ENCODE measurements around the gene SMKR1.

SMKR1 gene

GRCh38 chr7:129489491-129489890 is 12.8 kb upstream of the SMKR1 start:
- DNase-seq: no peak

- DNase-seq: no peak
These were observed 9.9 kb upstream of the SMKR1 start for GRCh38 chr7:129492391-129492790.

DNA sequence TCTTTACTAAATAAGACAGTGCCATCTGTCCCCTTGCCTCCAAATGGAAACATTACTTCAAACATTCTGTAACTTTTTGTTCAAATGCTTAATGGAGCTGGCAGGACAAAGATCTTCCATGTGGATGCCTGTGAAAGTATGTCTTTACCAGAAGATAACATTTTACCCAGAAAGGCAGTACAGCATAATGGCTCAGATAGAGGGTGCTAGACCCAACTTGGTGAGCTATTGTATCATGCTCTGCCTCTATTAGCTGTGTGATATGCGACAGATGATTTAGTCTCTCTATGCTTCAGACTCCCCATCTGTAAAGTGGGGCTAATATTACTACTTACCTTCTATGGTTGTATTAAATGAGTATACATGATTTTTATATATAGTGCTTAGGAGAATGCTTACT is 8.8 kb upstream of the SMKR1 start:
- no peak for DNase-seq

GRCh38 chr7:129494041-129494440 is 8.3 kb upstream of the SMKR1 start:
- DNase-seq: no peak

DNA sequence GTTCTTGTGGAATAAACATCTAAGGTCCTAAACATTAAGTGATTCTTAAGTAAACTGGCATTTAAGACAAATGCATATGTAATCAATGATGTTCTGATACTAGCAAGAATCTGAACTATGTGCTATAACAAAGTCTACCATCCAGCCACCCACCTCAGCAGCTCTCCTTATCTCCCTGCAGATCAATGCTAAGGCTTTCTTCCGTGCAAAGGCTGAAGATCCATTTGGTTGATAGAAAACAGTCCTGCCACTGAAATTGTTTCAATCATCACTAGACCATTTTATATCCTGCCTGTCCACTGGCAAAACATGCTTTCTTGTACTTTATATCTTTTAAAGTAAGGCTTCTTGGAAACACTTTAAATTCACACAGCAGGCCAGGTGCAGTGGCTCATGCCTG is 6.3 kb upstream of the SMKR1 start:
- no peak for DNase-seq

GRCh38 chr7:129496653-129497052 is 5.7 kb upstream of the SMKR1 start:
- DNase-seq: no peak

DNA sequence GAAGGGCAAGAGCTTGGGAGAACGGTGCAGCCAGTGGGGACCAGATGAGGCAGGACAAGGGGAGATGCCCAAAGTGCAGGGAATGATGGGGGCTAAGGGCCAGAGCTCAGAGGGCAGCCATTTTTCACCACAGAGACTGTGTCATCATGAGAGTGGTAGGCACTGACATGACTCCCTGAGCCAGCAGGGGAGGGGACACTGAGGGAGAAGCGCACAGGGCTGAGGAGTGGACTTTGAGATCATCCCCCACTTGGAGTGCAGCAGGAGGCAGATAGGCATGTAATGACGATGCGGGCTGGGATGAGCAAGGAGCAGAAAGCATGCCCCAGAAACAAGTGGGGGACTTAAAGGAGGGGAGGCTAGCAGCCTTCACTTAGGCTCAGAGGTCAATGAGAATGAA is 5.2 kb upstream of the SMKR1 start:
- no peak for DNase-seq

DNA sequence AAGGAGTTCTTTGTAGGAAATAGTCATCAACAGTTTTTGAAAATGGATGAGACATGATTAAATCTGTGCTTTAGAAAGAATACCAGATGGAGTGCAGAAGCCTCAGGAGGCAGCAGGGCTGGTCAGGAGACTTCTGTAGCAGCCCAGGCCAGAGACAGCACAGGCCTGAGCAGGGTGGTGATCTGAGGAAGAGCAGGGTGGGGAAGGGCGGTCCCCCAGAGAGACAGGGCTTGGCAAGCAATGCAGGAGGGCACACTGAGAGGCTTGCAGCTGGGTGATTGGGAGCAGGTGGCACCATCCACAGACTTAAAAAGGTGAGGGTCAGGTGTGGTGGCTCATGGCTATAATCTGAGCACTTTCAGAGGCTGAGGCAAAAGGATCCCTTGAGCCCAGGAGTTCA is 4.3 kb upstream of the SMKR1 start:
- DNase-seq: no peak

GRCh38 chr7:129499999-129500398 is 2.3 kb upstream of the SMKR1 start:
- DNase-seq: no peak

- no peak for DNase-seq
These were observed 666 bp downstream of the SMKR1 start for GRCh38 chr7:129502708-129503685.

GRCh38 chr7:129503725-129504124 is 1.4 kb downstream of the SMKR1 start:
- DNase-seq: no peak

DNA sequence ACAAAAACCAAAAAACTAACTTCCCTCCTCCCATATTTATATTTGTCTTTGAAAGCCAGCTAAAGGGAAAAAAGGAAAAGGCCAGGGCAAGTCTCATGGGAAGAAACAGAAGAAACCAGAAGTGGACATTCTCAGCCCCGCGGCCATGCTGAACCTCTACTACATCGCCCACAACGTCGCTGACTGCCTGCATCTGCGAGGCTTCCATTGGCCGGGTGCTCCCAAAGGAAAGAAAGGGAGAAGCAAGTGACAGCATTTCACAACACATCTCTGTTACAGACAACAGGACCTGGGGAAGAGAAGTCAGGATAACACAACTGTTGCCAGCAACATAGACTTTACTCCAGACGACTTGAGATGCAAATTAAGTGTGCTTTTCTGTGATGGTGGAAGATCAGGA is 9.9 kb downstream of the SMKR1 start:
- no peak for DNase-seq

DNA sequence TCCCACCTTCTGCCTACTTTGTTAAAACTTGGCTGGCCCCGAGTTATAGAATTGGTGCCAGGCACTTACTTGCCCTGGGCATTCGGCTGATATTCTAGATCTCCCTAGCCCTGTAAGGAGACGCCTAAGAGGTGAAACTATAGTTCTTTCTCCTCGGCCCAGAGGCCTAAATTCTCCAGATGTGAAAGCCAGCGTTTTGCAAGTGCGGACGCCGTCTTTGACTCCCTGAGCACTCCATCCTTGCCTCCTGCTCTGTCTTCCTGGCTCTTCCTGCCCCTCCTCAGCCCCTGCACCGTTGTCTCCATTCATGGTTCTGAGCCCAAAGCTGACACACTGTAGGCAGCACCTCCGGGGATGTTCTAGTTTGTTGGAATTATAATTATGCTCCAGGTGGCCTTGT is 11.2 kb downstream of the SMKR1 start:
- no peak for DNase-seq

GRCh38 chr7:129514683-129515082 is 12.4 kb downstream of the SMKR1 start:
- peak; percentile 9 for DNase-seq

GRCh38 chr7:129515381-129515780 is 13.1 kb downstream of the SMKR1 start:
- DNase-seq: no peak

- DNase-seq: no peak
These were observed 15.6 kb downstream of the SMKR1 start for GRCh38 chr7:129517931-129518330.

- no peak for DNase-seq
These were observed 17.1 kb downstream of the SMKR1 start for GRCh38 chr7:129519464-129519863.

DNA sequence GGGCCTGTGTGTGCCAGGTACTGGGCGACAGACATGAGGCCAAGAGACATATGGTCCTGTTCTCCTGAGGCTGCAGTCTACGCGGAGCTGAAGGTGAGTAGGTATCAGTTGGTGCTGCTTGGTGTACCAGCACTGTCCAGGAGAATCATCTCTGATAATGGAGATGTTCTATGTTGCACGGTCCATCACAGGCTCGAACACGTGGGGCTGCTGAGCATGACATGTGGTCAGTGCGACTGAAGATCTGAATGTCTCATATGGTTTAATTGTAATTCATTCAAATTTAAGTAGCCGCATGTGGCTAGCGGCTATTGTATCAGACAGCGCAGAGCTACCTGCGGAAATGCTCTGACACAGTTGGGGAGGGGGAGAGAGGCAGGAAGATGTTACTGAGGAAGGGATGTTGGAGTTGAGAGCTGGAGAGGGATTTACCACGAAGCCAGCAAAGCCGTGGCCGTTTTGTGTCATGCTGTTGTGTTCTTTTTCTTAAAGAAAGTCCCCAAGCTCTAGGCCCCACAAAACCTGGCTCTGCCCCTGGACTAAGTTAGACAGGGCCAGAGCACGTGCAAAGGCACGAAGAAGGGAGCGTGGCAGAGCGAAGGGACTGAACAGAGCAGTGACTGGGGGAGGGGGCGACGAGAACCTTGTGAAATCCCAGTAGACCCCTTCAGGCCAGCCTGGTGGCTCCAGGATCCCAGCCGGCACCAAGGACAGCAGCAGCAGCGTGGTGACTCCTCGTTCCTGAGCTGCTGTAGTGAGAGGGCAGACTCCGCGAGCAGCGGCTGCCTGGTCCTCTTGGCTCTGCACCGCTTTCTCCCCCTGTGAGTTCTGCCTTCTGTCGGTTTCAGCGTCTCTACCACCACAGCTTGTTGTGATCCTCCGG is 20.0 kb downstream of the SMKR1 start:
- no peak for DNase-seq

- no peak for DNase-seq
These were observed 20.6 kb downstream of the SMKR1 start for GRCh38 chr7:129522971-129523340.

GRCh38 chr7:129523924-129524323 is 21.6 kb downstream of the SMKR1 start:
- DNase-seq: no peak

DNA sequence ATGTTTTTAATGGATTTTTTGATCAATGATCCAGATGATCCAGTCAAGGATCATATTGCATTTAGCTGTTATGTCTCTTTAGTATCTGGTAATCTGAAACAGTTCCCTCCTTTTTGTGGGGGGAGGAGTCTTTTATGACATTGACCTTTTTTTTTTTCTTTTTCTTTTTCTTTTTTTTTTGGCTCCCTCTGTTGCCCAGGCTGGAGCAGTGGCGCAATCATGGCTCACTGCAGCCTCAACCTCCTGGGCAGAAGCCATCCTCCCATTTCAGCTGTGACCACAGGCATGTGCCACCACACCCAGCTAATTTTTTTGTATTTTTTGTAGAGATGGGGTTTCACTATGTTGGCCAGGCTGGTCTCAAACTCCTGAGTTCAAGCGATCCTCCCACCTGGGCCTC is 22.1 kb downstream of the SMKR1 start:
- DNase-seq: peak; percentile 8

DNA sequence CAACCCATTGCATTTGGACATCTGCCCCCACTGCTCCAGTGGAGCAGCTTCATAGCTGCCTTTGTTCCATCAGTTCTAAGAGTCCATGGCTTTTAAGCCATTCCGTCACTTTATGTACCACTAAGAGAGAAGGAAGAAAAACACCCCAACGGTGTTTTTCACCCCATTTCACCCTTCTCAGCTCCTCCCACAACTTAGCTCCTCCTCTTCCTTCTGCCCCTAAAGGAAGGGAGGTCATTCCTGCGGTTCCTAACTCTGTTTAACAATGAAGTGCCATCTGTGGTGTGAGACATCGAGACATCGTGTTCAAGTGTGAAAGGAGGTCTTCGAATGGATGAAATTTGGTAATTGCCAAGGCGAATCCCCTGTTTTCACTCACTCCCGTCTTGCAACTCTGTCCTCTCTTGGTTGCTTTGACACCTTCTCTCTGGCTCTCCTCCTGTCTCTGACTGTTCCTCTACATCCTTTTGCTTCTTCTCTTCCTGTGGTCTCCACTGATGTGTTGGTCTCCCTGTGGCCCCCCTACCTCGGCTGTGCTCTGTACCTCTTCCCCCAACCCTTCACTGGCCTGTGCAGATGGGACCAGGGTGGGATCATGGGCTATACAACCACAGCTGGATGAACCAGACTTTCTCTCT is 23.0 kb downstream of the SMKR1 start:
- no peak for DNase-seq

GRCh38 chr7:129529643-129530042 is 27.3 kb downstream of the SMKR1 start:
- DNase-seq: no peak

All from T1000 (cell line).